AG09319 (cell line): ENCODE measurements around the gene MTHFD1.

Source experiments
- DNase-seq: peaks from one replicate; pipeline ENCODE4 v3.0.0-alpha.2; 2010; ENCODE audit warnings: low read depth; ENCODE audit errors: extremely low read depth
- TF ChIP-seq, protein P1 (sequence below): IDR thresholded peaks from 2 replicates; pipeline ENCODE4 v1.5.1; 2011; ENCODE audit warnings: low read depth, mild to moderate bottlenecking, inconsistent platforms, low read length, moderate library complexity

MTHFD1 gene

DNA sequence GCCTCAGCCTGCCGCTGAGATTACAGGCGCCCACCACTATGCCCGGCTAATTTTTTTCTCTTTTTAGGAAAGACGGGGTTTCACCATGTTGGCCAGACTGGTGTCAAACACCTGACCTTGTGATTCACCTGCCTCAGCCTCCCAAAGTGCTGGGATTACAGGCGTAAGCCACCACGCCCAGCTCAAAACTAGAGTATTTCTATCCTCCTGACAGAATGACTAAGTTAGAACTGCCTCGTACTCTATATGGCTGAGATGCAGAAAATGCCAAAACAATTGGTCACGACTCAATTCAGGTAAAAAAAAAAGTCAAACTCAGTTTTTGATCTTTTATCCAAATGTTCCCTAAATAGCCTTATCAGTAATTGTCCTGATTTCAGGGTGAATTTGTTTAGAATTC is 88.3 kb downstream of the MTHFD1 start:
- TF ChIP-seq, protein P1, sequence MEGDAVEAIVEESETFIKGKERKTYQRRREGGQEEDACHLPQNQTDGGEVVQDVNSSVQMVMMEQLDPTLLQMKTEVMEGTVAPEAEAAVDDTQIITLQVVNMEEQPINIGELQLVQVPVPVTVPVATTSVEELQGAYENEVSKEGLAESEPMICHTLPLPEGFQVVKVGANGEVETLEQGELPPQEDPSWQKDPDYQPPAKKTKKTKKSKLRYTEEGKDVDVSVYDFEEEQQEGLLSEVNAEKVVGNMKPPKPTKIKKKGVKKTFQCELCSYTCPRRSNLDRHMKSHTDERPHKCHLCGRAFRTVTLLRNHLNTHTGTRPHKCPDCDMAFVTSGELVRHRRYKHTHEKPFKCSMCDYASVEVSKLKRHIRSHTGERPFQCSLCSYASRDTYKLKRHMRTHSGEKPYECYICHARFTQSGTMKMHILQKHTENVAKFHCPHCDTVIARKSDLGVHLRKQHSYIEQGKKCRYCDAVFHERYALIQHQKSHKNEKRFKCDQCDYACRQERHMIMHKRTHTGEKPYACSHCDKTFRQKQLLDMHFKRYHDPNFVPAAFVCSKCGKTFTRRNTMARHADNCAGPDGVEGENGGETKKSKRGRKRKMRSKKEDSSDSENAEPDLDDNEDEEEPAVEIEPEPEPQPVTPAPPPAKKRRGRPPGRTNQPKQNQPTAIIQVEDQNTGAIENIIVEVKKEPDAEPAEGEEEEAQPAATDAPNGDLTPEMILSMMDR = no peak
- DNase-seq = no peak

DNA sequence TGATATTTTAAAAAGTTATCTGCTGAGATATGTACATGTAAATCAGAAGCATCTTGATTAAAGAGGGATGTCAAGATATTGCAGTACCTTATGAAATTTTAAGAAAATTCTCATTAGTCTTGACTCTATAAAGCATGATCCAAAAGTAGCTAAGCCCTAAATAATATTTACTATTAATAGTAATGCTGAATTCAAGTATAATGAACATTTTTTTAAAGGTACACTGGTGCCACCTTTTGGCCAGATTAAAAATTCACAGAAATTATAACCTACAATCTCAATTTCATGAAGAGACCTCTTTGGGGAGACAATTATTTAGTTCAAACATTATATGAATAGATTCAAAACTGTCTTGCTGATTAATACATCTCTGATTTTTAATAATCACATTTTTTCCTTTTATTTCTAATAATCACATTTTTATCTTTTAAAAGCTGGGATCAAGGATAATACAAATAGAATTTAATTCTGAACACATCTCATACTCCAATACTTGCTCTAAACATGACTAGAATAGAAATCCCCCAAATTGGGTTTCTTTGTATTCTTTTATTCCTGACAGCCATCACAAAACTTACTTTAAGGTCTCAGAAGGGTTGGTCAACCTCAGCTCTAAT is 90.6 kb downstream of the MTHFD1 start:
- DNase-seq = no peak
- TF ChIP-seq, protein P1 = peak; percentile 25; the same call in 1 of the 2 replicates

DNA sequence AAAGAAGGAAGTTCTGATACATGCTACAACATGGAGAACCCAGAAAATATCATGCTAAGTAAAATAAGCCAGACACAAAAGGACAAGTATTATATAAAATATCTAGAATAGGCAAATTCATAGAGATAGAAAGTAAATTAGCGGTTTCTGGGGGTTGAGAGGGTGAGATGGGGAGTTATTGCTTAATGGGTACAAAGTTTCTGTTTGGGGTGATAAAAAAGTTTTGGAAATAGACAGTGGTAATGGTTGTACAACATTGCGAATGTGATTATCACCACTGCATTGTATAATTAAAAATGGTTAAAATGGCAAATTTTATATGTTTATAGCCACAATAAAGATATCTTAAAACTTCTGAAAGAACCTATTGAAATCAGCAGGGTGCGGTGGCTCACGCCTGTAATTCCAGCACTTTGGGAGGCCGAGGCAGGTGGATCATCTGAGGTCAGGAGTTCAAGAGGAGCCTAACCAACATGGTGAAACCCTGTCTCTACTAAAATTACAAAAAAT is 100.5 kb downstream of the MTHFD1 start:
- TF ChIP-seq, protein P1 = no peak
- no peak for DNase-seq

DNA sequence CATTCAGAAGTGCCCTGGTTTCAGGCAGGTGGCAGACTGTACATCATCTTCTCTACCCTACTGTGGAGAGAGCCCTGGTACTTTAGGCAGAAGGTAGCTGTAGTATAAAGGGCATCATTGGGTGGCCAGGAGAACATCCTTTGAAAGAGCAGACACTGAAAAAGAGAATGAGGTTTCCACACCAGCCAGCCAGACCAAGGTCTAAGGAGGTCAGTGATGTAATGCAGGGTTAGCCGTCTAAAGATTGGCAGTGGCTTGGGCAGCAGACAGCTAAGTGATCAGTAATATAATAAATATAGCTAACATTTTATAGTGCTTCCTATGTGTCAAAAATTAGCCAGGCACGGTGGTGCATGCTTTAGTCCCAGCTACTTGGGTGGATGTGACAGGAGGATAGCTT is 103.5 kb downstream of the MTHFD1 start:
- DNase-seq = no peak
- TF ChIP-seq, protein P1 = no peak

DNA sequence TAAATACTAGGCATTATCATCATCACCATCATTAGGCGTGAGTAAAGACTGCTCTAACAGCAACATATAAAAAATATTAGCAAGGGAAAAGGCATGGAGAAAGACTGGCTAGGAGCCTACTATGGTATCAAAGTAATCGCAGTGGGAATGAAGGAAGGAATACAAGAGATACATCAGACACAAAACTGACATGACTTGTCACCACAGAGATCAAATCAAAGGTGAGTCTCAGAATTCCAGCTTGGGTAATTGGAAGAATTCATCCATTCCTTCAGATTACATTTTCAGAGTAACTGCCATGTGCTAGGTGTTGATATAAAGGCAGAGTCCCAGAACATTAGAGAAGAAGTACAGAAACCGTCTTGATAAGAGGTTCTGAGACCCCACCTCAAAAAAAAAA is 105.3 kb downstream of the MTHFD1 start:
- no peak for DNase-seq
- TF ChIP-seq, protein P1 = no peak

DNA sequence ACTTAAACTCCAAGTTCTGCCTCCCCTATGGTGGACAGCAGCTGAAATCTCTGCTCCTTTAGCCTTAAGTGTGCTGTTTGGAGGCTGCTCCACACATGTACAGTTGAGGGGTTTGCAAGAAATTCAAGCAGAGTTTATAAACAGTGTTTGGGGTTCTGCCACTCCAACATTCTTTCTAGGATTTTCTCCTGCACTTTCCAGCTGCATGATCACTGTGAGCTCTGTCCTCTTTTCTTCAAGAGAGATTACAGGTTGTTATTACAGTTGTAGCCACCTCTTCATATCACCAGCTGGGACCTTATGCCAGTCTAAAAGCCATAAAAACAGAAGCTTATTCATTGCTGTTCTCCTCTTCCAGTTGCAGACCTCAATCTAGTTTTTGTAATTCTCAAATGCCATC is 107.1 kb downstream of the MTHFD1 start:
- TF ChIP-seq, protein P1 = no peak
- DNase-seq = no peak

DNA sequence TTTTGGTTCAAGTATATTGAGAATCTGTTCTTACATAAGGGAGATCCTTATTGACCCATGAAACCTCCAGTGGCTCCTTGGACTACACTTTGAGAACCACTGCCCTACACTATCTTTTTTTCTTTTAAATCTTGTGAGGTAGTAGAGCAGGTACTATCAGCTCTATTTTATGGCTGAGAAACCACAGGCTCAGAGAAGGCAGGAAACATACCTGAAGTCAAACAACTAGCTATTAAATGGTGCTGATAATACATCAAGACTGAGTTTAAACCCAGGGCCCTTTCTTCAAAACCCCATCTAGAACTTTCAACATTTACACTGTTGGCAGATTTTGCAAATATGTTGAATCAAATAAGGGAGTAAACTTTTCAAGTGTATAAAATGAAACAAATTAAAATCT is 108.6 kb downstream of the MTHFD1 start:
- DNase-seq = no peak
- TF ChIP-seq, protein P1 = no peak
